Astrocyte of the spinal cord (primary cell): ENCODE results near the gene CAVIN1.
A peak's percentile ranks its signal among the peaks of the same experiment; 100 is the strongest.

Source experiments
- DNase-seq: peaks from one replicate; pipeline ENCODE4 v3.0.0; 2011; ENCODE audit warnings: low read depth, low spot score
- H3K4me3 ChIP-seq: 2 replicates; pipeline ENCODE4 v1.5.1; 2011; ENCODE audit warnings: low read depth, mild to moderate bottlenecking, low read length, moderate library complexity
- CTCF ChIP-seq: IDR thresholded peaks from 2 replicates; pipeline ENCODE4 v1.5.1; 2012; ENCODE audit warnings: low read depth, mild to moderate bottlenecking, low read length, inconsistent platforms
- in situ Hi-C: cut with HindIII; loops from 2 replicates; pipeline ENCODE4 v1.10.0; 2017; ENCODE audit warnings: low sequenced_read_pairs

Gene CAVIN1

GRCh38 chr17:42422958-42423712 lies at the start of gene CAVIN1:
Gene CAVIN1, minus strand, starts transcription at chr17:42423256. Its CDS starts 159 bp downstream, at chr17:42423097.
- in situ Hi-C loops: no loop called here
- no peak for TF ChIP-seq CTCF
- DNase-seq: peak; percentile 99
- H3K4me3 ChIP-seq: peak within 1 kb of the TSS; percentile 99

GRCh38 chr17:42467889-42468288 lies 44.8 kb upstream of the CAVIN1 start:
- no peak for TF ChIP-seq CTCF
- DNase-seq: no peak
- H3K4me3 ChIP-seq: no peak overlapping the region
- in situ Hi-C loops: no loop called here

GRCh38 chr17:42463976-42464400 lies 40.9 kb upstream of the CAVIN1 start:
- TF ChIP-seq CTCF: no peak
- in situ Hi-C loops: no loop called here
- no peak for DNase-seq
- H3K4me3 ChIP-seq: no peak overlapping the region

GRCh38 chr17:42460371-42460770 lies 37.3 kb upstream of the CAVIN1 start:
- H3K4me3 ChIP-seq: peak overlapping the region; percentile 82
- in situ Hi-C loops: no loop called here
- TF ChIP-seq CTCF: no peak
- no peak for DNase-seq

- peak; percentile 66 for DNase-seq
- peak overlapping the region; percentile 82 for H3K4me3 ChIP-seq
- no peak for TF ChIP-seq CTCF
- in situ Hi-C loops: no loop called here
Observed at GRCh38 chr17:42459801-42460281, 36.8 kb upstream of the CAVIN1 start.

- peak; percentile 51 for TF ChIP-seq CTCF
- in situ Hi-C loops: no loop called here
- peak overlapping the region; percentile 82 for H3K4me3 ChIP-seq
- DNase-seq: peak; percentile 53
Observed at GRCh38 chr17:42459256-42459800, 36.3 kb upstream of the CAVIN1 start.
